NCI-H2107 (cell line): Measurements from ENCODE around the gene JPT2.

Source experiments
- DNase-seq: peaks from one replicate; lab custom pipeline; 2025; lab: John Stamatoyannopoulos, UW

Gene JPT2

GRCh38 chr16:1653023-1653422, 25.1 kb upstream of the JPT2 start:
- DNase-seq: no peak

GRCh38 chr16:1654505-1655268, 23.4 kb upstream of the JPT2 start:
- DNase-seq: no peak

DNA sequence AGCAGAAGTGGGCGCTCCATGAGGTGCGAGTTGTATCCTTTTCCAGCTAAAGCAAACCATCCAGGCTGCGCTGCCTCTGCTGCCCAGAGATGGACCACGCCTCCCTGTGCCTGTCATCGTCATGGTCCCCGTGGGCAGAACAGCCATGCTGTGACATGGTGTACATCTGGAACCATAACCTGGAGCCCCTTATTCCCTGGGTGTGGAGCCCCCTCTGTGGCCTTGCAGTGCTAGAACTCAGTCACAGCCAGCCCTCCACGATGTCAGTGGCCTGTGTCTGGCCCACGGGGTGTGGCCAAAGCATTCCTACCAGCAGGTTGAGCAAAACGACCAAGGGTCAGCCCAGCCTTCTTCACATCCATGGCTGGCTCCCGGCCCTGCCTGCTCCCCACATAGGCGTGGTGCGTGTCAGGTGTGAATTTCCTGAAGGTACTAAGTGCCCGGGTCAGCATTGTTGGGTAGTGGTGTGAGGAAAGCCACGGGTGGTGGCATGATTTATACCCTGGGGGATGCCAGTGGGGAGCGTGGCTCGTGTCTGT, 22.7 kb upstream of the JPT2 start:
- no peak for DNase-seq

GRCh38 chr16:1655909-1656807, 21.9 kb upstream of the JPT2 start:
- no peak for DNase-seq

DNA sequence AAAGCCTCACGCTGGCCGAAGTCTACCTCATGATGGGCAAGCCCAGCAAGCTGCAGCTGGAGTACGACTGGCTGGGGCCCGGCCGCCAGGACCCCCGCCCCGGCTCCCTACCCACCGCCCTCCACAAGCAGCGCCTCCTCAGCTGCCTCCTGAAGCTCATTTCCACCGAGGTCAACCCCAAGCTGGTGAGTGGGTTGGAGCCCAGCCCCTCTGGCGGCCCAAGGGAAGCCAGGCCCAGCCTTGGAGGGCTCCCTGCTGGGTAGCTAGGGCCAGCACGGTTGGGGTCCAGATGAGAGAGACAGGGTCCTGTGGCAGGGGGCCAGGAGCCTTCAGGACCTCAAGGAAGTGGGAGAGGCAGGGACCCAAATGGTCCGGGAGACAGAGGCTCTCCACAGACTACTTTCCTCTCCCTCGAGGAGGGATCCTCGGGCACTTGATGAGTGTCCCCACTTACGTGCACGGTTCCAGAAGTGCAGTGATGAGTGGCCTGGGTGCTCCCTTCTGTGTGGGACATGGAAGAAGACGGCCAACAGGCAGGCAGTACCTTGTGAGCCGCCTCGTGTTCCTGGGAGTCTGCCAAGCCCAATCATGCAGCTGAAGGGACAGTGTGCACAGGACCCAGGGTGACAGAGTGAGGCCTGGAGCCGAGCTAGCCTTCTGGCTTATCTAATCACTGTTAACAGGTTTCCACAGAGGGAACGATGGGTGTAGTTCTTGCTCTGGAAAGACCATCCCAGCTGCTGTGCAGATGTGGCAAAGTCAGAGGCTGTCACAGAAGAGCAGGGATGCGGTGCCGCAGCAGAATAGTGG, 21.1 kb upstream of the JPT2 start:
- no peak for DNase-seq

DNA sequence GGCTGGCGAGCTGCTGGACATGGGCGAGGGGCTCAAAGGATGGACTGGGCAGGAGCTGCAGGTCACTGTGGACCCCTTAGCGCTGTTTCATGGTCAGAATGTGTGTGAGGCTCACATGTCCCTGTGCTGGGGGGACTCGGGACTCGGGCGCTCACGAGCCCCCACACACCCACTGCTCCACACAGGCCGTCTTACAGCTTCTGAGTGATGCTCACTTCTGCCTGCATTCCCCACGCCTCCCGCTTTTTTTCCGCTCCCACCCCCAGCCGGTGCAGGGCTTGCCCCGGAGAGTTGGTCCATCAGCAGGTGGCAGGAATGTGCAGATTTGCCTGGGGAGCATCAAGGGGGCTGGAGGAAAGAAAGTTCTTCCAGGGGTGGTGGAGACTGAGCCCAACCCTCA, 20.2 kb upstream of the JPT2 start:
- no peak for DNase-seq

- no peak for DNase-seq
These were observed 19.0 kb upstream of the JPT2 start for GRCh38 chr16:1659031-1659430.

DNA sequence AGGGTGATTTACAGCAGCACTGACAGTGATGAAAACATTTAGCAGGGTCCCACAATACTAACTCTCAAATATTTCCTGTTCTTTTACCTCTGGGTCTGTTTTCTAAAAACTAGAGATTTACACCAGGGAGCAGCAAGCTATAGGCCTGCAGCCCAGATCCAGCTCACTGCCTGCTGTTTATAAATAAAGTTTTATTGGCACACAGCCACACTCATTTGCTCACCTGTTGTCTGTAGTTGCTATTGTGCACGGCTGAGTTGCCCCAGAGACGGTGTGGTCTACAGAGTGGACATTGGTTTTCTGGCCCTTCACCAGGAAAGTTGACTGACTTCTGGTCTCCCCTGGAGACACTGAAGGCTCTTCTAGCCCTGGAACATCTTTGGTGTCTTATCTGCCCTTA, 16.3 kb upstream of the JPT2 start:
- DNase-seq: no peak

DNA sequence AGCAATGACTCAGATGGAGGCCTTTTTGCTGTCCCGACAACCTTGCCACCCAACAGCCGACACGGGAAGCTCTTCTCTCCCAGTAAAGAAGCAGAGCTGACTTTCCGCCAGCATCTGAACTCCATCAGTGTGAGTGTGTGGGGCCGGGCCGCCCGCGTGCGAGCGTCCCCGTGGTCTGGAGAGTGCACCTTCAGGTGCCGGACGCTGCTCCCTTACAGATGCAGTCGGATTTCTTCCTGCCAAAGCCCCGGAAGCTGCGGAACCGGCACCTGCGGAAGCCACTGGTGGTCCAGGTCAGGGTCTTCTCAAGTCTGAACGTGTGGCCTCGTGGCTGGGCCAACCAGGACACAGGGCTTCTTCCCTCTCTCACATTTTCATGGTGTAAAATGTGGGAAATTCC, 15.5 kb upstream of the JPT2 start:
- no peak for DNase-seq

- DNase-seq: no peak
These were observed 12.2 kb upstream of the JPT2 start for GRCh38 chr16:1665829-1666228.

DNA sequence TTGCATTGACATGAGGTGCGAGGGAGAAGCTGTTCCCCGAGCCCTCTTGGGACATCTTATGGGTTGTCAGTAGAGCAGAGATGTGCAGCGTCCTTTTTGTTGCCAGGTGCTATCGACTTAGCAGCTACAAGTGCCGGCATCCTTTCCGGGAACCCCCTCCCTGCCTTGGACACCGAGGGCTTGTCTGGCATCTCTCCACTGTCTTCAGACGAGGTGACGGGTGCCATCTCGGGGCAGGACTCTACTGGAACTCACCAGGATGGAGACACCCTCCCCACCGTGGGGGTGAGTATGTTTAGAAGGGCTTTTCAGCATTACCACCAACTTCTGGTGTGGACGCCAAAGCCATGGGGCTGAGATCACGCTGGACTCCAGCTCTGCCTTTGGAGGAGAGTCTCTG, 11.8 kb upstream of the JPT2 start:
- no peak for DNase-seq

DNA sequence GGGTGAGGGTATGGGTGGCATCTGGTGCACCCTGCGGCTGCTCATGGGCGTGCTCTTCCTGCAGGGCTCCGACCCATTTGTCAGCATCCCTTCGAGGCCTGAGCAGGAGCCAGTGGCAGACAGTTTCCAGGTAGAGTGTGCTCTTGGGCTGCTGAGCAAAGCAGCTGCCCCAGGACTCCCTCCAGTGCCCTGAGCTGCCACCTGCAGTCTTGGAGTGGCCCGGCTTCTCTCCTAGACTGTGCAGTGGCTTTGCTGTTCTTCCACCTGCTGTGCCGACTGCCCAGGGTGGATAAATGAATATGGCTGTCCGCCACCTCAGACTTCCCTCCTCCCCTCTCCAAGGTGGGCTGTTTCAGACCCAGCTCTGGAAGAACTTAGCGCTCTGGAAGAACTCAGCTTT, 10.8 kb upstream of the JPT2 start:
- DNase-seq: no peak

DNA sequence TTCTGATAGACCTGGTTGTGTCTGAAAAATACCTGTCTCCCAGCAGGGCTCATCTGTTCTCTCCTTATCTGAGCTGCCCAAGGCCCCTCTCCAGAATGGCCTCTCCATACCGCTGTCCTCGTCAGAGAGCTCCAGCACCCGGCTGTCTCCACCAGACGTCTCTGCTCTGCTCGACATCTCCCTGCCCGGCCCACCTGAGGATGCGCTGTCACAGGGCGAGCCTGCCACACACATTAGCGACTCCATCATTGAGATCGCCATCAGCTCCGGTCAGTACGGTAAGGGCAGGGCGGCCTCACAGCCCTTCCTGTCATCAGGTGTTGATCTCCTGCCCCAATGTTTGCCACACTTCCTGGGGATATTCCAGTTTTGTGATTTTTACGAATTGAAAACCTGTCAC, 10.2 kb upstream of the JPT2 start:
- no peak for DNase-seq

- DNase-seq: no peak
These were observed 9.3 kb upstream of the JPT2 start for GRCh38 chr16:1668612-1669319.

DNA sequence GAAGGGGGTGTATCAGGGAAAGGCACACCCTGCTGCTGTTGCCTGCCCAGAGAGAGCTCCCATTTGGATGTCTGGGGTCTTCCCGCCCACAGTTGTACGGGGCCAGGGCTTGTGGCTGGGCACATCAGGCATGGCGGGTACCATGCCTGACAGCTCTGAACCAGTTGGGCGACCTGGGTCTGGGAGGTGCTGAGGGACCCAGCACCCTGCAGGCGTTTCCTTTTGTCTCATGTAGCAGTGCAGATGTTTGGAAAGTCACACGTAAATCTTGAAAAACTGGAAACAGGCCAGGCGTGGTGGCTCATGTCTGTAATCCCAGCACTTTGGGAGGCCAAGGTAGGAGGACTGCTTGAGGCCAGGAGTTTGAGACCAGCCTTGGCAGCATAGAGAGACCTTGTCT, 8.4 kb upstream of the JPT2 start:
- no peak for DNase-seq

- no peak for DNase-seq
These were observed 7.7 kb upstream of the JPT2 start for GRCh38 chr16:1670371-1670770.

- no peak for DNase-seq
These were observed 7.2 kb upstream of the JPT2 start for GRCh38 chr16:1670866-1671265.

- DNase-seq: no peak
These were observed 4.5 kb upstream of the JPT2 start for GRCh38 chr16:1673424-1674151.

- DNase-seq: no peak
These were observed 3.8 kb upstream of the JPT2 start for GRCh38 chr16:1674306-1674705.

DNA sequence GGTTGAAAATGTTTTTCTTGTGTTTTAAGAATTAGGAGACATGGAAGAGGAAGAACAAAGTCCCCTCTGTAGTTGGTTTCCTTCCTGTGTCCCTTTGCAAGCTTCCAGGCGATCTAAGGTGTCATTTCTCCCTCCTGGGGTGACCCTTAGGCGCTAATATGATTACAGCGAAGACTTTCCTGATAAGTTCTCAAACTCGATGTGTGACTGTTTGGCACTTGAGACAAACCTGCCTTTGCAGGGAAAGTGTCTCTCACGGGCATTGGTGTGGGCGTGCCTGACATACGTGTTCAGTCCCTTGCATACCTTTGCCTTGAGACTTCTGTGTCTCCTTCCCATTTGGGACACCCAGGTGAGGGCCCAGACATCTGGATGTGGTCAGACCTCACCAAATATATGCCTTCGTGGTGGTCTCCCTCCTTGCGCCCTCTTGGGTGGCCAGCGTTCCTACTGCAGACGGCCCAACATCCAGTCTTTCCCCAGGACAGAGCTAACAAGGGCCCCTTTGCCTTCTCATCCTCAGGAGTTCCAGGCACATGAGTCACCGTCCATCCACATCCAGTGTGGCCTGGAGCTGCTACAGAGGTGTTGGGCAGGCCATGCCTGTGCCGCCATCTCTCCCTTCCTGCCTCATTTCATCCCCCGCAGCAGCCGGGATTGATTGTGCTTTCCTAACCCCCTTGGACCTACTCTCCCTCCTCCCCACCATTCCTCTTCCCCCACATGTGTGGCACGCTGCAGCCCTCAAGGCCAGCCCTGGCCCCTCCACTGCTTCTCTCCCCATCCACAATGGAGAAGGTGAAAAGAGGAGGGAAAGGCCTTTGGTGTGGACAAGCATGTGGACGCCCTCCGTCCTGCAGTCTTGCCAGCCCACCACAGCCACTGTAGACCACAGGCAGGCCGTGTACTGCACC, 3.1 kb upstream of the JPT2 start:
- DNase-seq: no peak
